Stimulated activated CD4-positive, alpha-beta T cell treated with anti-CD3 and anti-CD28 coated beads, Interleukin-12 subunit alpha, Interleukin-12 subunit beta, amount 100 ng/mL, for 24 hours (primary cell): Measurements from ENCODE around the gene KCNK2.

ENCODE experiments used
- DNase-seq, 2 experiments: peaks; one replicate each; pipeline ENCODE4 v3.0.0-alpha.2; 2020; ENCODE audit warnings: low read depth in 2 of 2

Gene KCNK2, protein sequence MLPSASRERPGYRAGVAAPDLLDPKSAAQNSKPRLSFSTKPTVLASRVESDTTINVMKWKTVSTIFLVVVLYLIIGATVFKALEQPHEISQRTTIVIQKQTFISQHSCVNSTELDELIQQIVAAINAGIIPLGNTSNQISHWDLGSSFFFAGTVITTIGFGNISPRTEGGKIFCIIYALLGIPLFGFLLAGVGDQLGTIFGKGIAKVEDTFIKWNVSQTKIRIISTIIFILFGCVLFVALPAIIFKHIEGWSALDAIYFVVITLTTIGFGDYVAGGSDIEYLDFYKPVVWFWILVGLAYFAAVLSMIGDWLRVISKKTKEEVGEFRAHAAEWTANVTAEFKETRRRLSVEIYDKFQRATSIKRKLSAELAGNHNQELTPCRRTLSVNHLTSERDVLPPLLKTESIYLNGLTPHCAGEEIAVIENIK

DNA sequence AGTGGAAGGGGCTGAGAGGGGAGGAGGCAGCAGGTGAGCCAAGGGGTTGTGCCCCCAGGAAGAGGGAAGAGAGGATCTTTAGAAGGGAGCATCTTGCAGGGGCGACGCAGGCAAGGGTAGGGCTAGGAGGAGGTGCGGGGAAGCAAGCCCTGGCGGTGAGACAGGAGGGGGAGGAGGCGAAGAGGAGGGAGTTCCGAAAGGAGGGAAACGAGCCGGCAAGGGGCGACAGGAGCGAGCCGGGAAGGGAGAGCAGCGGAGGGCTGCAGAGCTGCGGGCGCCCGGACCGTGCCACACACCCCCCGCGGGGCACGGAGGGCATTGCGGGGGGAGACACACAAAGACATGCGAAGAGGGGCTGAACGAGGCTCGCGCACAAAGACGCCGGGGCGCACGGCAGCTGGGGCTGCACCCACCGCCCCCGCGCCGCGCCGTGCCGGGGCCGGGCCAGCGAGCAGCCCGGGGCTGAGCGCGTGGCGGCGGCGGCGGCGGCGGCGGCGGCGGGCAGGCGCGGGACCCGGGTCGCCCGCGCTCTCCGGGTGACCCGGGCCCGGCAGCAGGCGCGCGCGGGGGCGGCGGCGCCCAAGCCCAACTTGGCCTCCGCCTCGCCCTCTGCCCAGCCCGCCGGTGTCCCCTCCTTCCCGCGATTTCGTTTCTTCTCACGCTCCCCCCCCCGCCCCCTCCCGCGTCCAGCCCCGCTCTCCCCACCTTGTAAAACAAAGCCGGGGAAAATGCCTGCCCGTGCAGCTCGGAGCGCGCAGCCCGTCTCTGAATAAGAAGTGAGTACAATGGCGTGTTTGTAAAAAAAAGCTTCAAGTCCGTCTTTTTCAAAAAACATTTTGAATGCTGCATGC, at the start of gene KCNK2:
TSS of gene KCNK2 (plus strand) at position 206 of the 851 bp plus-strand sequence. CDS start 649 bp downstream, outside the sequence.
- no peak for DNase-seq

DNA sequence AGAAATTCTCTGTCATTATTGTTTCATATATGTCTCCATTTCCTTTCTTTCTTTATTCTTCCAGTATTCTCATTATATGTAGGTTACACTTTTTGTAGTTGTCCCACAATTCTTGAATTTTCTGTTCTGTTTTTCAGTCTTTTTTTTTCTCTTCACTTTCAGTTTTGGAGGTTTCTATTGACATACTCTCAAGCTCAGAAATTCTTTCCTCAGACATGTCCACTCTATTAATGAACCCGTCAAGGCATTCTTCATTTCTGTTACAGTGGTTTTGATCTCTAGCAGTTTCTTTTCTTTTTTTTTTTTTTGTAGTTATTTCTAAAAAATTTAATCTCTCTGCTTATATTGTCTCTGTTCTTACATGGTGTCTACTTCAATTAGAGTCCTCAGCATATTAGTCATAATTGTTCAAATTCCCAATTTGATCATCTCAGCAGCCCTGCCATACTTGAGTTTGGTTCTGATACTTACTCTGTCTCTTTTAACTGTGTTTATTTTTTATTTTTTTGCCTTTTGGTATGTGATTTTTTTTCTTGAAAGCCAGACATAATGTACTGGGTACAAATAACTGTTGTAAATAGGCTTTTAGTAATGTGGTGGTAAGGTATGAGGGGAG, 49.5 kb upstream of the KCNK2 start:
- DNase-seq = no peak

DNA sequence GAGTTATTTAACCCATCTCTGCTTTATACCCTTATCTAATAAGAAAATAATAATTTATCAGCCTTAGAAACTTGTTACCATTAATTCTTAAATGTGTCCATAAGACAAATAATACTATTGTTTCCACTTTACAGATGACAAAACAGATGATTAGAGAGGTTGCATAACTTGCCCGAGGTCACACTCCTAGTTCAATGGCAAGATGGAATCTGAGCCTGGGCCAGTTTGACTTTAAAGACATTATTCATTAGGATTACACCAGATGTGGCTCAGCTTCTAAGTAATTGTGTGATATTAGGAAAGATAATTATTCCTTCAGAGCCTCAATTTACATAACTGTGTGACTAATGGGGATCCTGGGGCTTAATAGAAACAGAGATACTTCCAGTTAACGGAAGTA, 42.3 kb upstream of the KCNK2 start:
- no peak for DNase-seq

DNA sequence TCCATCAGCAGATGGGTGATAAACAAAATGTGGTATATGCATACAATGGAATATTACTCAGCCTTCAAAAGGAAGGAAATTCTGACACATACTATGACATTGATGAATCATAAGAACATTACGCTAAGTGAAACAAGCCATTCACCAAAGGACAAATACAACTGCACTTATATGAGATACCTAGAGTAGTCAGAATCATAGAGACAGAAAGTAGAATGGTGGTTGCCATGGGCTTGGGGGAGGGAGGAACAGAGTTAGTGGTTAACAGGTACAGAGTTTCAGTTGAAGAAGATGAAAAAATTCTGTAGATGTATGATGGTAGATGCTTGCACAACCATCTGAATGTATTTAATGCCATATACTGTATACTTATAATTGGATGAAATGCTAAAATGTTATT, 39.1 kb upstream of the KCNK2 start:
- DNase-seq = no peak

DNA sequence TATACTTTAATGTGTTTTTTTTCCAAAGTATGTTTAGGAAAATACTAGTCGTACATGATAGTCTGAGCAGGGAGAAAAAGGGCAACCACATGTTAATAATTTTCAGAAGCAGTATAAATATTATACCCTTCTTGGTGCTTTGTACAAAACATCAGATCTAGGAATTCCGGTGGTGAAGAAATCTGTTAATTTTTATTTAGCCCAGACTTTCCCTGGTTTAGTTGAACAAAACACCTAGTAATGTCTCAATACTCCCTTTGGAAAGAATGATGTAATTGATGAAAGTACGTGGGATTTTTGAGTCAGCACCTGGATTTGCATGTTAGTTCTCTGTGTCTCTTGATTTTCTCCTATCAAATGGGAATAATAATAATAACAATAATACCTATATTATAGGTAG, 38.4 kb upstream of the KCNK2 start:
- DNase-seq = no peak

DNA sequence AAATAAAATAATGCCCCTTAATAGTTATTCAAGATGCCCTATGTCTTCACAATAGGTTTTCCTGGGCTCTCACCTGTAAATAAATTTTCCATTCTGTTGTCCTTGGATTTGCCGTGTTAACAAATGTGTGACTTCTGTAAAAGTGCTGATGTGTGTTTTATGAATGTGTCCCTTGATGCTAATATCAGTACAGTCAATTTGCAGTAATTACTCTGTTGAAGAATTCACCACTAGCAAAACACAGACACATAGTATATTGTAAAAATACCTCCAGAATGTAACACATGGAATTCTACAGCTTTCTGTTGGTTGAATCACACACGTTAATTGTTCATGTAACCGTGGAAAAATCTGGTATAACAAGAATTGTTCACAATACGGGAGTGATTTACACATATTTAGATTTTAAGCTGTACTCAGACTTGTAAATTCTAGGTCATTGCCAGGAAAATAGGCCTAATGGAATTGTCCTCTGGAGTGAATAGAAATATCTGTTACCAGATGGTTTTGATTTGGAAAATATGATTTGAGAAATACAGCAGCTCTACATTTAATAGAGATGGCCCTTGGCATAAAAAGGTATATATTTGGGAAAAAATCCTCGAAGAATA, 36.7 kb upstream of the KCNK2 start:
- DNase-seq = no peak

DNA sequence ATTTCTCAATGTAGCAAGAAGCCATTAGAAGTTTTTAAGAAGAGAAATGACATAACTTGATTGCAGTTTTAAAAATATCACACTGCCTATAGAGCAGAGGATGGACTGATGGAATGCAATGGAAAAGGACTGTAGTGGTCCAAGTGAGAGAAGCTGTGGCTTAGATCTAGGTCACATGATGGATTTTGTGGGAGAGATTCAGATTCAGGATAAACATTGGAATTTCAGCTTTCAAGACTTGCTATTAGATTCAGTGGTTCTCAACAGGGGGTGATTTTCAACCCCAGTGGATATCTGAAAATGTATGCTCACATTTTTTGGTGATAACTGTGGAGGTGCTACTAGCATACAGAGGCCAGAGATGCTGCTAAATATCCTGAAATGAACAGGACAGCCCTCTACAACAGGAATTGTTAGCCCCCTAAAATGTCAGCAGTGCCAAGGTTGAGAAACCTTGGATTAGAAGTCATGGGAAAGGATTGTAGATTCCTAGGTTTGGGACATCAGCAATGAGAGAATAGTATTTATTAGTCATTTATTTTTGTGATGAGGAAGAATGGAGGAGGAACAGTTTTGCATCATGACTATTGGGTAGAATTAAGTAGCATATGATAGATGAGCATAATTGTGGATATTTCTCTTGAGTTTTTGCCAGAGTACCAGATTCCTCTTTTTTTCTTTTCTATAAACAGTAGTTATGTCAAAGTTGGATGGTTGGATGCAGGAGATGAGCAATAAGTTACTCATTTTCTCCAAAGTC, 30.1 kb upstream of the KCNK2 start:
- no peak for DNase-seq

DNA sequence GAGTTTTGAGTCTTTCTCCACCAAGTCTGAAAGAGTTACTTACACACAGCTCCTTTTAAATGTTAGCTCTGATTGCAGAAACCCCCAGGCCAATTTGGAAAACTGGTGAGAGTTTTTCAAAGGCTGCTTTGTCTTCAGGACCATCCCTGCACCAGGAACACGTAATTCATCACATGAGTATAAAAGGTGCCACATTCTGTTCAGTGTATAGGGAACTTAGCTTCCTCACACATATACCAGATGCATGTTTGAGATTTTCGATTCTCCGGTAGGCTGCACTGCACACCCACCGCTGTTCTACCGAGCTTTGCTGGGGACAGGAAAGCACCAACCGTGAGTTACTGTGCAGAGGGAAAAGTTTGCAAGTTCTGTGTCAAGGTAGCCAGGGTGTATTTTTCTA, 28.3 kb upstream of the KCNK2 start:
- DNase-seq = no peak

DNA sequence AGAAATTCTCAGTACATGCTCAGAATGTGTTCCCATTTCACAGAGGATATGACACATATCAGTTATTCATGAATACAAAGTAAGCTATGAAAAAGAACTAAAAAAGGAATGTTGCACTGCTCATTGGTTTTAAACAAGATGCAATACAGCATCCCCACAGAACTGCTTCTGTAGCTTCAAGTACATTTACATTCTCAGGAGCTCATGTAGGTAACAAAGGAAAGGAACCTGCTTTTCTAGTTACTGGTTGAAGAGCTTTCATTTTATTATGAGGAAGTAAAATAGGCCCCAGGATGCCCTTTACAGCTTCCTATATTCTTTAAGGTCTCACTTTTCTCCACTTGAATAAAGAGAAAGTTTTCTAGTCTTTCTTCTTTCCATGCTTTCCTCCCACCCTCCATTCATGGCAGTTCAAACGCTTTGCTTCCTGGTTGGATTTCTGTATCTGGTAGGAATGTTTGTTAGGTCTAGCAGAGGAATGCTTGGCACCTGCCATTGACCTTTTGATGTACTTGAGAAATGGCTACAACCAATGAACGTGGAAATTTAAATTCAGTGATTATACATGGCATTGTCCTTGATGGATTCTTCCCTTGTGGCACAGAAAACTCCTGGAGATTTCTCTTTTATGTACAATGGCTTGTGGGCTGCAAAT, 27.1 kb upstream of the KCNK2 start:
- DNase-seq = no peak

DNA sequence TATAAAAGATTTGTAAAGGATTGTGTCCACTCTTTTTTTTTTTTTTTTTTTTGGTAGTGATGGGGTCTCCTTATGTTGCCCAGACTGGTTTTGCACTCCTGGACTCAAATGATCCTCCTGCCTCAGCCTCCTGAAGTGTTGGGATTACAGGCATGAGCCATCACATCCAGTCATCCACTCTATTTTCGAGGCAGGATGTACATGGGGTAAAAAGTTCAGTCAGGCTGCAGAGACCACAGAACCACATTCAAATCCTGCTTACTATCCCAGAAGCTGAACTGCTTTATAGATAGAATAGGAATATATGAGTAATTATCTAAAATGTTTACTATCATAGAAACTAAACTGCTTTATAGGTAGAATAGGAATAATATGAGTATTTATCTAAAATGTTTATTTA, 26.0 kb upstream of the KCNK2 start:
- no peak for DNase-seq

DNA sequence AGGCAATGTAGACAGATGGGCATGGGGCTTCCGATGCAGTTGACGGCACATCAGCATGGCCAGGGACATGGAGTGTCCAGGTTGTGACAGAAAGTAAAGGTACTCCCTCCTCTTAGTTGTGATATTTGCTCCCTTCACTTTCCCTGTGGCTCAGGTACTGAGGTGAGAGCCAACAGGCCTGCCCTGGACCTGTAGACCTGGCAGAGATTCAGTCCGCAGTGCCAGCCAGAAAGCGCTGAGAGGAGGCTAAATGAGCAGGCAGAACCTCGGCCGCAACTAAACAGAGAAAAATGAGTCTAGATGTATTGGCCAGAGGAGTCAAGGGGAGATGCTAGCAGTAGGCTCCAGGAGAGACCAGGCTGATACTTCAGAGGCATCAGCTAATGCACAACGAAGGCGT, 22.6 kb upstream of the KCNK2 start:
- DNase-seq = no peak

DNA sequence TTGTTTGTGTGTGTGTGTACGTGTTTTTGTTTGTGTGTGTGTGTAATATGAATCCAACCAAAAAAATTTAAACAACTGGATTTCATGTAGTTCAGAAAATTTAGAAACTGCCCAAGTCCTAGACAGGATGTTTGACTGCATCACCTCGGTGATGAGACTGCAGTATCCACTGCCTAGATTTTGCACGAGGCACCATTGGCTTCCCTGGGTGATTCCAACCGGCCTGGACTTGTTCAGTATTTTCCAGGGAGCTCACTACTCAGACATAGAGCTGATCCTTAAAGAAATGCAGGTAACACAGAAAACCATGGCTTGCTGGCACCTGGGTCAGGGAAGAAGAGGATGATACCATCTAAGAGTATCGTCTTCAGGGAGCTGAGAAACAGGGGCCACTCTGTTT, 18.2 kb upstream of the KCNK2 start:
- no peak for DNase-seq

DNA sequence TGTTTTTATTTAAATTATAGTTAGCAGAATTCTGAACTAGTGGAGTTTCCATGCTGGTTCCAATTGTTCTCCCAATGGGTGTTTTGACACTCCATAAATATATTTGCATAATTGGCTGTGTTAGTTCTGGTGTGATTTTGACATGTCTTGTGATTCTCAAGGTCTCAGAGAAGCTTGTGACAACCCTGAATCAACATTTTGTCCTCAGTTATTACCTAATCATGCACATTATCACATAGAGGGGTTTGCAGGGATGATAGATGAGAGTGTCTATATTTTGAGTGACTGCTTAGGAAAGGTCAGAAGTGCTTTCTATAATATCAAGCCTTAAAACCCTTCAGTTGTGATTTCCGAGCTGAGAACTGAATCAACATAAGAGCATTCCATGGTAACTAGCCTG, 11.5 kb upstream of the KCNK2 start:
- DNase-seq = no peak

DNA sequence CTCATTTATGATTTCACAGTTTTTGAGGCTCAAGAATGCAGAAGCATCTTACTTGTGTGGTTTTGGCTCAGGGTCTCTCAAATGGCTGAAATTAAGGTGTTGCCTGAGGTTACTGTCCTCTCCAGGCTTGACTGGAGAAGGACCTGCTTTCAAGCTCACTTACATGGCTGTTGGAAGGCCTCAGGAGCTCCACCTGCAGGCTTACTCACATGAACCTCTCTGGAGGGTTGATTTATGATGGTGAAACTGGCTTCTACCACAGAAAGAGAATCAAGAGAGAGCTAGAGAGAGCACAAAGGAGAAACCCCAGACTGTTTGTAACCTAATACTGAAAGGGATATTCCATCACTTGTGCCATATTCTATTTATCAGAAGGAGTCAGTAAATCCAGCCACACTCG, 6.2 kb upstream of the KCNK2 start:
- no peak for DNase-seq

DNA sequence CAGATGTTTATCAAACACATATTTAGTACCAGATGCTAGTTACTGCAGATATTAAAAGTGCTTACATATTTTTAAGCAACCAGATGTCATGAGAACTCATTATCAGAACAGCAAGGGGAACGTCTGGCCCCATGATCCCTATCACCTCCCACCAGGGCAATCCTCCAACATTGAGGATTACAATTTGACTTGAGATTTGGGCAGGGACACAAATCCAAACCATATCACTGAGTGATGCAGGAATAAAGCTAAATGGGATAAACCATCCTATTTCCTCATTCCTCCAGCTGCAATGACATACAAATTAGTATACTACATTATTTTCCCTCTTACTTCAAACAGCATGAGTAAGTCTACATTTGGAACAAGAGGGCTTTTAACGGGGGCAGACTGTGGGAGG, 3.1 kb upstream of the KCNK2 start:
- DNase-seq = no peak

DNA sequence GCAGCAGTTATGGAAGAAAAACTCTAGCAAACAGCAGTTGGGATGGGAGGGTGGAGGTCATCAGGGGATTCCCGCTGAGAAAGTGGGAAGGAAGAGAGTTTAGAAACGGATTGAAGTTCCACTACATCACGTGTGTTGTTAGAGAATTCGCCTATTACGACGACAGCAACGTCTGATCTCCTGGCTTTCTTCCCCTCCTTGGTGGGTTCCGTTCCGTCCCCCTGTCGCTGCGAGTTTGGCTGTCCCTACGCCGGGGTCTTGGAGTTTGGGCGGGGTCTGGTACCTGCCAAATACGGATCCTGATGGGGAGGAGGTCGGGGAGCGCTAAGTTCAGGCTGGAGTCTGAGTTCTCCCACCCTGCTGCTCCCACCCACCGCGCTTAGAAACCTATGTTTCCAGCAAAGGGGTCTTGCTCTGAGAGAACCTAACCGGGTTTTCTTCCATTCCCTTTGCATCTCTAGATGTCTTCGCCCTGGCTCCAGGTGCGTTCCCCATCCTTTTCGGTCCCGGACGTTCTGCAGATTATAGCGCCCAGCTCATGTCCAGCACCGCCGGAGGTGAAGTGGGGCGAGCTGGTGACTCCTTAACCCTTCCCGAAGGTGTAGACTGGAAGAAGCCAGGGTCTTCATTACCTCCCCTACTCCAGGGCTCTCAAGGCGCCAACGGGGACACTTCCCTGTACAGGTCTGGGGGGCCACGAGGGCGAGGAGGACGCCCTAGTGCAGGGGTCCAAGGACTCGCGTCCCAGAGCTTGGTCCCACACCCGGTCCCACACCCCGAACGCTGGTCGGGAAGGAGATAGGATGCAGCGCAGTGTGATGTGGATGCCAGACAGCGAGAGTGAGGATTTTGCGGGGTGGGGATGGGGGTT, 641 bp upstream of the KCNK2 start:
- DNase-seq = no peak

DNA sequence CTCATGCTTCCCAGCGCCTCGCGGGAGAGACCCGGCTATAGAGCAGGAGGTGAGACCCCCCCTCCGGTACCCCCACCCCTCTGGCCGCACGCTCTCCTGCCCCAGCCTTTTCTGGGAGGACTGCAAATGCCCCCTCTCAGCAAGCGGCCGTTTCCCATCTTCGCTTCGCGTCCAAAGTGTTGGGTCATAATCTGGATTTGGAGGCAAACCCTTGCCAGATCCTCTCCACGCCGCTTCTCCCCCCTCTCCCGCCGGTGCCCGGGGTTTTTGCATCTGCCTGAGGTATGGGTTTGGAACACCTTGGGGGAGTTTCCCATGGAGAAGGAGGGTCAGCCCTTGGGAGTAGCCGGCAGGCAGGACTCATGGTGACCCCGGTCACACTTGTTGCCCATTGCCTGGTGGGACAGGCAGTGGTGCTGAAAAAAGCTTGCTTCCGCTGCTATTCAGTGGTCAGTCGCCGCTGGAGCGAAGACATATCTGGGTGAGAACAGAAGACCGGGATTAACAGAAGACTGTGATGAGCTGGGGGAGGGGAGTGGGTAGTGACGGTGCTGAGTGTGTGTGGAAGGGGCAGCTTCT, 935 bp downstream of the KCNK2 start:
- DNase-seq = no peak

DNA sequence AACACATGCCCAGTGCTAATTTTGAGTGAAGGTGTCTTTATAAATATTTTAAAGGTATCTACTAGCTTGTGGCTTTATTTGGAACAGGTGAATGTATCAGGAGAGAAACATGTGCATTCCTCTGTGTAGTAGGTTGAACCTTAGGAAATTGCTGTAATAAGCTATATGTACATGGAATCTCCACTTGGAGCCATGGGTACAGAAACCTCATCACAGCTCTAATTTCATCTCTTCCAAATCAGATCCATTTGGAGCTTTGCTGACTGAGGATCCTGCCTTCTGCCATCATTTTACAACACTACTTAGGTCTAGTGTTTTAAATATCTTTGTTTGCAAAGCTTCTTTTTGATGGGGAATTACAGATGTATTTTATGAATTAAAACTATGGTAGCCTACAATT, 2.1 kb downstream of the KCNK2 start:
- no peak for DNase-seq

DNA sequence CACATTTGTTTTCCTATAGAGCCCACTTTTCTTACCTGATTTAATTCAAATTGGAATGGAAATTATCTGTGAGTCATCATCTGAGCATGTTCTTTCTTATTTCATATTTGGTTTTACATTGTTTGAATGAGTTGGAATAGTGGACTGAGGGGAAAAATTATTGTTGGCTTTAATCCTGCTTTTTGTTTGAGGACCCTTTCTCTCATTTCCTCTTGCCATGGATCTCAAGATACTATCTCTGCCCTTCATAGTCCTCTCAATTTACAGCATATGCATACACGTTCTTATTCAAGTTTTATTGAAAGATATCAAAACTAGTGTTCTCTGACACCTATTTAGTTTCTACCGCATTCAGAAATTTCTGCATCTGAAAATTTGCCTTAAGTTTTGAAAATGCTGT, 5.1 kb downstream of the KCNK2 start:
- no peak for DNase-seq

DNA sequence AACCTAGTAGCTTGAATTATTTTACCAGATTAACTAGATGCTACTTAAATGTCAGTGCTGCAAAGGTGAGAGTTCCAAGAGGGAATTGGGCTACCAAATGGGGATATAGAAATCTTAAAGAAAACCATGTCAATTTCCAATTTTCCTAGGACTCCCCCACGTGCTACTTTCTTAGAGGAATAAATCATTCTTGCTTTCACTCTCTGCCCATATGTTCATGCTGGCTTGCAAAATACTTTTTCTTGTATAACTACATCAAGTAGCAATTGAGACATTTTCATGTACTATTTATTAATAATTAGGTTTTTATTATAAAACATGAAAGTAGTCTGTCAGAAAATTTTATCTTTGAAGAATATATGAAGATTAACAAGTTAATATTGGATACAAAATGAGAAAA, 11.8 kb downstream of the KCNK2 start:
- no peak for DNase-seq
